GM19468 (cell line): ENCODE results near the gene ABCF2.

ENCODE experiments used
- ATAC-seq: cut with Tn5 transposase; IDR thresholded peaks from one replicate; pipeline ENCODE4 v1.9.1; 2021; ENCODE audit warnings: mild to moderate bottlenecking, moderate library complexity, moderate number of reproducible peaks; ENCODE audit not compliant: unreplicated experiment; ENCODE audit errors: extremely low read depth

ABCF2 gene

DNA sequence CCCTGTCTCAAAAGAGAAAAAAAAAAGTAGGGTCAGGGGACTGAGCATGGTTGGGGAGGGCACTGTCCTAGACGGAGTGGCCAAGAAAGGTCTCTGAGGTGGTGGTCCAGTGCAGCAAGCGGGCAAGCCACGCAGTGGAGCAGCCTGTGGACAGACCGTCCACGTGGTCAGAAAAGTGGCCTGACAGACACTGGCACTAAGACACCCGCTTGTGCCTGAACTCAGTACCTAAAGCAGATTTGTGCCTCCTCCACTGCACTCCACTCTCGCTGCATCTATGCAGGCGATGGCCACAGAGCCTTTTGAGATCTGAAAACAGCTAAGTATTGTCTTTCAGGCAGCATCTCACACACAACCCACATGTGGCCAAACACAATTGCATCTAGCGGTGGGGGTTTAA lies 48.8 kb downstream of the ABCF2 start:
- ATAC-seq = no peak

DNA sequence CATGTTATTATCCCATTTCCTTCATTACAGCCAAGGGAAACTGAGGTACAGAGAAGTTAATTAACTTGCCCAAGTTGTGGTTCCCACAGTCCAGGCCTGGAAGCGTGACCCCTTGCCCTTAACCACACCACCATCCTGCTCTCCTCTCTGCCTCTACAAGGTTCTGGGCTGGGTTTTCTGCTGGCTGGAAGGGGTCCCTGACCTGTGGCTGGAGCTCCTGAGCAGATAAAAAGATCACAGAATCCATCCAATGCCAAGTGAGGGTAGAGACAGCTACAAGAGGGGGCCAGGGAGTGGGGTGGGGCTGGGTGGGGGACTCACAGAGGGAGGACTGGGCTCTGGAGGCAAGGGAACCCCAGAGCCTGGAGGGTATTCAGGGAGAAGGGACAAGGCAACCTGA lies 49.7 kb downstream of the ABCF2 start:
- ATAC-seq = no peak

DNA sequence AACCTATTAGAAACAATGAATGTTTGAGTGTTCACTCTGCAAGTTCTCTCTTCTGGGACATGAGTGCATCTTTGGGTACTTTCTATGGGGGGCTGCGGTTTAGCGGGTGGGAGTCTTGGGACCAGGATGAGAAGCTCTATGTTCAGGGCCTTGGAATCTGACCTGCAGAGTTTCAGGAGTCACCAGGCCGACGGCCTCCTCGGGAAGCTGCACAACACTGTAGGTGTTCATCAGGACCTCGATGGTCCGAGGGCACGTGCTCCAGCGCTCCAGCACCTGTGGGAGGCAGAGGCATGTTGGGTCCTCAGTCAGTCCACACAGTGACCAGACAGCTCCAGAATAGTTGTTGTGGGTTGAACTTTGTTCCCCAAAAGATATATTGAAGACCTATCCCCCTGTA lies 50.6 kb downstream of the ABCF2 start:
- ATAC-seq = no peak

DNA sequence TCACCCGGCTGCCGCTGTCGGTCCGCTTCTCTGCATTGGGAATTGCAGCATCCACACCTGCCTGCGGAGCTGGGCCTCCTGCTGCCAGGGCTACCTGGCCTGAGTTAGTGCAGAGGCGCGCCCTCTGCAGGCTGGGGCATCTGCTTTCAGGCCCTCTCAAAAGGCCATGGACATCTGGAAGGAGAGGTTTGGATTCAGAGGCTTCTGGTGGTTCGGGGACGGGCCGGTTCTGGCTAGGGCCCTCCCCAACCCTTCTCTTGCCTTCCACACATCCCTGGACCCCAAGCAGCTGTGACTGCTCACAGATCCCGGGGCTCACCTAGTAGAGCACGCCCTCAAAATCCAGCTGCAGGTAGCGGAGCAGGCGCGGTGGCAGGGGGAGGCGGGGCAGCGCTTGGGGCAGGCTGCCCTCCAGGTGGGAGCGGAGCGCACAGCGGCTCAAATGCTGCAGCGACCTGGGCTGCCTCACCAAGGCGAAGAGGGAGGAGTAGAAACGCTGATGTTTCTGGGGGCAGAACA lies 51.2 kb downstream of the ABCF2 start:
- ATAC-seq = no peak

DNA sequence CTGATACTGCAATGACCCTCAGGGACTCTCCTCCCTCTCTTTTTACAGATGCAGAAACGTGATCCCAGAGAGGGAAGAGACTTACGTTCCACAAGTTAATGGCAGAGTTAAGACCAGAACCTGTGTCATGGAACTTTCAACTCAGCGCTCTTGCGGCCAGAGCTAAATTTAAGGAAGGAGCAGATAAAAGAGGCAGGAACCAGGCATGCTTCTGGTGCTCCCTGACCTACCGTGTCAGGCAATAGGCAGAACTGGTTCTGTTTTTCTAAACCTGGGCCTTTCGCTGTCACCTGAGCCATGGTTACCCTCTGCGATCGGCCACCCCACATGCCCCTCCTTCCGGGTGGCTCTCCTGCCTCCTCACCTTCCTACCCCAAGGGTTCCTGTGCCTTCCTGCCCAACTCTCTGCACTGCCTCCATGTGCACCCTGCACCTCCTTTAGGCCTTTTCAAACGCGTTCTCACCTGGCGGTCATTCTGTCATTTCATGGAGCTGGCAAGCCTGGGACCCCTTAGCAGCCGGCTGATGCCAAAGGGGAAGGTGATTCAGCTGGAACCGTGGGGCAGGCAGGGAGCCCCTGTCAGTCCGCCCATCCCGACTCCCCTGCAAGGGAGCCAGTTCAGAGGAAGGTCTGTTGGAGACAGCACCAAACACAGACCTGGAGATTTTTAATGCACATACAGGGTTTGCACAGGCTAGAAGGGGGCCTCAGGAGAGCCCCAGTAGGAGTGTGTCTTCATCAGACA lies 51.8 kb downstream of the ABCF2 start:
- ATAC-seq = no peak

DNA sequence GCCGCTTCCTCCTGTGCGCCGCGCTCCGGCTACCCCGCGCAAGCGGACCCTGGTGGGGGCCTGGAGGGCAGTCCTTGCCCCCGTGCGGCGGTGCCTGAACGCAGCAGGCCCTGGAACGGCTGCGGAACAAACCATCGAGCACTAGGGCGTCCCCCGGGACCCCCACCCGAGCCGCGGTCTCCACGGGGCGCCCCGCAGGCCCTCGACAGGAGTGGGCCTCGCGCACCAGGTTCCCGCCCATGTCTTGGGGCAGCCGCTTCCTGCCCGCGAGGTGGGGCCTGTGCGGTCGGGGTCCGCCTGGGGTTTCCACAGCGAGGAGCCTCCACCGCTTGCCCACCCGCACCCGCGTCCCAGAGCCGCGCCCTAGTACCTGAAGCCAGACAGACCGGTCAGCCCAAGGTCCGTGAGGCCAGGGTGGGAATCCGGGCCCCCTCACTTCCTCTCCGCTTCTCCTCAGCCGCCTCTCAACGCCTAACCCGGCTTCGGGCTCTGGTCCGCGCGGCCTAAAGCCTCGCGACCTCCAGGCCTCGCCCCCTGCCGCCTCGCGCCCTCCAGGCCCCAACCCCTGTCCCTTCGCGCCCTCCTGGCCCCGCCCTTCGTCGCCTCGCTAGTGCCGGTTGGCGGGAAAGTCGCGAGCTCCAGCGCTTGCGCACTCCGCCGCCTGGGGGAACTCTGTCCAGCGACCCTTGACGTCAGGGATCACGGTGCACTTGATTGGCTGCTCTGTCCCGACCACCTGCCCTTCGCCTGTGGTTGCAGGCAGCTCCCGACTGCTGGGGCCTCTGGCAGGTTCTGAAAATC lies 52.6 kb downstream of the ABCF2 start:
- no peak for ATAC-seq

DNA sequence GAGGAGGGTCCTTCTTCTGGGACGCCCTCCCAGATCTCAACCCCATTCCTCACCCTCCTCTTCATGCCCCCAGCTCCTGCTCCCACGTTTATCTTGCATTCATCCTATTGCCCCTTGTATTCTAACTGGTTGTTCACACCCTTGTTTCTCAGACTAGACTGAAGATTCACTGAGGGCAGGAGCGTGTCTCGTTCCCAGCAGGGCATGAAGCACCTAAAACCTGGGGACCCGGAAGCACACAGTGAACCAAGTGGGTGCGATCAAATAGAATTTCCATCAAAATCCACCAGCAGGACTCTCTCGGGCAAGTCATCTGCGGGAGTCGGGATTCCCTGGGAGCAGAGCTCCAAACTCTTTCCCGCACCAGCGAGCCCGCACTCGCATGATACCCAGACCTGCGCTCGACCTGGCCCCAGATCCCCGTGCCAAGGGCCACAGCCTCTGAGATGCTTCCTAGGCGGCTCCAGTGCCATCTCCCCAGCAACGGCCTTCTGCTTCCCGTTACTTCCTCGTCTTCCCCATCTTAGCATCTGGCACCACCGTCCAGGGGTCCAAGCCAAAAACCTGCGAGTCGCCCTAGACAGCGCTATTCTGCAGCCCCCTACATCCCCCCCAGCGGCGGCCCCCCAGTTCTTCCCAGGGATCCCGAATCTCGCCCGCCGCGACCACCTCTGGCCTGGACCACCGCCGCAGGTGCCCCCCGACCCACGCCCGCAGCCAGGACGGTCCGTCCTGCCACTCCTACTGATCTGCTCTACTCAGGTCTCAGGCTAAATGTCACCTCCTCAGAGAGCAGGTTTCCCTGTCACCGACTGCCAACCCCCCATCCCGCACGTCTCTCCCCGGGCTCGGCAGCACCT lies 53.4 kb downstream of the ABCF2 start:
- ATAC-seq = no peak

DNA sequence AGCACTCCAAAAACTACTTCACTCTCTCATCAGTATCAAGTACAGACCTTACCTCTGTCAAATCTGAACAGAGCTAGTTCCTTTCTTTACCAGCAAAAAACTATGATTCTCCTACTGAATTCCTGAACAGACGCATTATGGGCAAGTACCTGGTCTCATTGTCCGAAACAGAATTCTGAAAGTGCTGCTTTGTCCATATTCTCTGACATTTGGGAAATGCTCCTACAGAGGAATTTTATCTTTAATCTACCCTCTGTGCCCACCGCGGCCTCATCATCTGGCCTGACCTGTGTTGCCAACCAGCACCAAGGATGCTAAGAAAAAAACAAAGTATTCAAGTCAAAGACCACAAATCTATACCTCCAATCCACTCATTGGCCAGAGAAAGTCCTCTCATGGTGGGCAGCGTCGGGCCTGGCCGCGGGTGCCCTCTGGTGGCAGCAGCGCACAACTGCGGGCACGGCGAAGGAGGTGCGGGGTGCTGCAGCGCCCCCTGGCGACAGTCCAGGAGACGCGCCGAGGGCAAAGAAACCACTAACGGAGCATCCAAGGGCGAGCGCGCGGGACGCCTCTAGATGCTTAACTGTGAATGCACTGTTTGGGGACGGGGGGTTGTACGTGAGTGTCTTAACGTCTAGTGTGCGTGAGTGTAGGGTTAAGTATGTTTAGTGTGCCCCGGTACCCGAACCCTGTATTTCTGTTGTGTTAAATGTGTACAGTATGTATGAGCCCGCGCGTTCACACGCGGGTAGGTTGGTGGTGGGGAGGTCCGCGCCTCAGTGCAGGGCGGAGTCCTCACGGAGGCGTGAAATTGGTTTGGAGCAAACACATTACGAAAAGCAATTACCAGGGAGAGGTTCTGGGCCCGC lies 54.5 kb downstream of the ABCF2 start:
- peak; percentile 19 for ATAC-seq

DNA sequence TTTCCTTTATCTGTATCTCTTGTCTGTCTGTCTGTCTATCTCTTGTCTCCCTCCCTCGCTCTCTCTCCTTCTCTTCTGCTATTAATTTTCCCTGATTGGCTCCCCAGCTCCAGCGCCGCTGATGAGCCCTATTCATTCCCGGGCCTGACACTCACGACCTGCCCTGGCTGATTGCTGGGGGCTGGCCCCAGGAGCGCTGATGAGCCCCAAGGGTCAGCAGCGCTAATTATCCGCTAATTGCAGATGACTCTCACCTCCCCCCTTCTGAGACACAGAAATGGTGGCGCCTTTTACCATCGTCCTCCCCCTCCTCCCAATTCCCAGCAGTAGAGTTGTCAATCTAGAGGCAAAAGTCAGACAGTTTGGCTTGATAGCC lies 58.2 kb downstream of the ABCF2 start:
- no peak for ATAC-seq

DNA sequence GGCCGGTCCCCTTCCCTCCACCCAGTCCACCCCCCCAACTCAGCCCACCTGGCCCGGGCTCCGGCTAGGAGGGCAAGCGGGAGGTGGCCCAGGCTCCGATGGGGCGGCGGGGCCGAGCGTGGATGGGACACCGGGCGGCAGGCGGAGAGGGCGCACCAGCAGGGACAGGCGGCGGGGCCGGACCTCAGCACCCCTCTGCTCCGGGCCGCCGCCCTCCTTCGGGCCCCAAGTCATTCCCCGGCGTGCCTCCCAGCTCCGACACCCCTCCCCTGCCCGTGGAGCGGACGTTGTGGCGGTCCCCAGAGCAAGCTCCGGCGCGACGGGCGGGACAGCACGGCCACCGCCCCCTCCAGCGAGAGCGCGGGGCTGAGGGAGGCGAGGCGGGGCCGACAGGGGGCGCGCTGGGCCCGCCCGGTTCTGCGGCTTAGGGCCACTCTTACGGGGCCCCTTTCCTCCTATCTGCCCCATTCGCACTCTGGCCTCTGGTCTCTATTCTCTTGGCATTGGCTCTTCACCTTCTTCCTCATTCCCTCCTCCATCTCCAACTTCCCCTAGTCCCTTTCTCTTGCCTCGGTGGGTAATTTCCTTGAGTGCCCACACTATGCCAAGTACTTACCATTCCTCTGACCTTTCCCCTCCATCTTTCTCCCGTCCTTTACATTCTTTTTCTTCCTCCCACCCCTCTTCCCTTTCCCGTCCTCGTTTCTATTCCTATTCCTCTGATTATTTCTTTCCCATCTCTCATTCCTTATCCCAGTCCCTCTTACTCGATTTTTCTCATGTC lies 58.8 kb downstream of the ABCF2 start:
- no peak for ATAC-seq

DNA sequence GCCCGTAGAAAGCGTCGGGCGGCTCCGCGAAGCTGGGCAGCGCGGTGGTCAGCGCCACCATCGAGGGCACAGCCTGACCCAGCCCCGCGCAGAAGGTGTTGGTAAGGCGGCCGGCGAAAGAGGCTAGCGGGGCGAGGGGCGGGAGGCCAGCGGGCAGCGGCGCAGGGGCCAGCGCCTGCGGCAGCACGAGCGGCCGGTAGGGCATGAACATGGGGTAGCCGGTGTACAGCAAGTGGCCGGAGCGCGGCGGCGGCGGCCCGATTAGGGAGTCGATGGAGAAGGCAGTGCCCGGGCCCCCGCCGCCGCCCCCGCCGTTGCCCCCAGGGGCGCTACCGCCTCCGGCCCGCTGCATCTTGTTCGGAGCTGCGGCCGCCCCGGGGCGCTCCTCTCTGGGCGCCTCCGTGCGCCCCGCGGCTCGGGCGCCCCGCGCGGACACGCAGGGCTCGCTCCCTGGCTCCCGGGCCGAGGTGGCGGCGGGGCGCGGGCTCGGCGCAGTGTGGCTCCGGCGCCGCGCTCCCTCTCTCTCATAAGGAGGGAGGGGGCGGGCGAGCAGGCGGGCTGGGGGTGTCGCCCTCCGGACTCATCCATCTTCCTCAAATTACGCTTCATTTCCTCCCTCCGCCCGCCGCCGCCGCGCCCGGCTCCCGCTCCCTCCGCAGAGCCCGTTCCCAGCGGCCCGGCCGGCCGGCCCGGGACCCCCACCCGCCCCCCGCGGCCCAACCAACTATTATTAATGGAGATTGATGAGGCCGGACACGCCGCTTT lies 59.6 kb downstream of the ABCF2 start, which contains the start of gene GBX1:
GBX1 (minus strand) TSS at position 498 of the 765 bp plus-strand sequence; CDS start at position 352, 146 bp downstream.
- no peak for ATAC-seq

DNA sequence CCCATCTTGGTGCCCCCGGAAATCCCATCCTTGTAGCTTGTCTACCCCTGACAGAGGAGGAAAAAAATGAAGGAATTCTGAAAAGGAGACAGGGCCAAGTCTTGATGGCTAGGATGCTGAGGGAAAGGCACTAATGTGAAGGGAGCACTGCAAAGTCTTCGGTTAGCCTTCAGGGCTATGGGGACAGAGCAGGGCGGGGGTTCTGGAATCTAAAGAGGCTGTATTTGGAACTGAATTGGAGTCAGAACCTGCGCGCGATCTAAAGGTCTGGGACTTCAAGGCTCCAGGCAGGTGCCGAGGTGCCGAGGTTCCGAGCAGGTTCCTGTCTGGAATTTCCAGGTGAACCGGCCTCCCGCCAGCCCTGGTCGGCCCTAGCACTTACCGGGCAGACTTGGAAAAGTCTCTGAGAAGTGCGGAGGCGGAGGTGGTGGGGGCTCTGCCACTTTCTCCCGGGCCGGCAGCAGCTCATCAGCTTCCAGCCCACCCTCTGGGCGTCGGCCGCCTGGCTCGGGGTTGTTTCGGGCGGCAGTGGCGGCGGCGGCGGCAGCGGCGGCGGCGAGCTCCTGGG lies 60.3 kb downstream of the ABCF2 start:
- ATAC-seq = no peak
